A204.1 (cell line): ENCODE data around the gene USP48.

Experiments
- FAIRE-seq: peaks from 2 replicates; lab custom pipeline; 2012; peaks lifted over from hg19 to GRCh38; lab: Jason Lieb, UNC

Gene USP48

GRCh38 chr1:21741206-21741605, 41.7 kb downstream of the USP48 start:
- no peak for FAIRE-seq

DNA sequence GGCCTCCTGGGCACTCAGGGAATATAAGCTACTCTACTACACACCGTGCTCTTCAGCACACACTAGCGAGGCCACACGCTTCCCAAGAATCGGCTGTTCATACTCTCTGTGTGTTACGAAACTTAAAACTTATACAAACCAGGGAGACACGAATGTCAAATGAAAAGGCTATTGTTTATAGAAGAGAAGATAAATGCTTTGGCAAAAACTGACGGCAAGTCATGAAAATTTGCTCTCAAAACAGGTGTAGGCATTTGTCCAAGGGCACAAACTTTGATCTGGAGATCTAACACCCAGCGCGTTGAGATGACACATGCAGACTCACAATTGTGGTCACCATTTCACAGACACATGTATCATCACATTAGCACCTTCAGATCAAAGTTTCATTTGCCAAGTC, 46.1 kb downstream of the USP48 start:
- FAIRE-seq, result no peak

GRCh38 chr1:21736011-21736410, 46.9 kb downstream of the USP48 start:
- FAIRE-seq, result no peak

DNA sequence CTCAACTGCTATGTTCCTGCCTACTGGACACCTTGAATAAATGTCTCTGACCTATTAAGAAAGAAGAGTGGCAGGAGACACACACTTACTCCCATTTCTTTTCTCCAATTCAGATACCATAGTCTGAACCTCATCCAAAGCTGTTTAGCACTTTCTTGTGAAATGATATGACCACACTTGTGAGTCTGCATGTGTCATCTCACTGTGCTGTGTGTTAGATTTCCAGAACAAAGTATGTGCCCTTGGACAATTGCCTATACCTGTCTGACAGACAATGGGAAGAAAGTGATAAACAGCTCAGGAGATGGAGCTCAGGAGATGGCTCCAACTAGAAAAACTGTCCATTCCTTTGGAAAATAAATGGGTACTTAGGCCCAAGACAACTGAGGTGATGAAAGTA, 48.4 kb downstream of the USP48 start:
- no peak for FAIRE-seq

DNA sequence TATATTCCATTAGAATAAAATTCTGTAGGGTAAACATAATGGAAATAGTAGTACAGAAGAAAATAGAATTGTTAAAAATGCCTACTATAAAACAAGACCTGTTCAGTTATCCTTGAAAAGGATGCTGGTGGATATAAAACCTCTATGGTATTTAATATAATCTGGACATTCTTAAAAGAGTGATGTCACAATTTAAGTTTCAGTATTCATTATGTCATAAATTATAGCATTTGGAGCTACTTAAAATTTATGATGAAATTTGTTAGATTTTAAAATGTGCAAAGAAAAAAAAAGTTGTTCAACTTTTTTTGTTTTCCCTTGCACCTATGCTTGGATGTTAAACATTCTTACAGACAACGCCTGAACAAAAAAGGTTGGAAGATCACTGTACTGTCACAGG, 50.3 kb downstream of the USP48 start:
- FAIRE-seq, result no peak

DNA sequence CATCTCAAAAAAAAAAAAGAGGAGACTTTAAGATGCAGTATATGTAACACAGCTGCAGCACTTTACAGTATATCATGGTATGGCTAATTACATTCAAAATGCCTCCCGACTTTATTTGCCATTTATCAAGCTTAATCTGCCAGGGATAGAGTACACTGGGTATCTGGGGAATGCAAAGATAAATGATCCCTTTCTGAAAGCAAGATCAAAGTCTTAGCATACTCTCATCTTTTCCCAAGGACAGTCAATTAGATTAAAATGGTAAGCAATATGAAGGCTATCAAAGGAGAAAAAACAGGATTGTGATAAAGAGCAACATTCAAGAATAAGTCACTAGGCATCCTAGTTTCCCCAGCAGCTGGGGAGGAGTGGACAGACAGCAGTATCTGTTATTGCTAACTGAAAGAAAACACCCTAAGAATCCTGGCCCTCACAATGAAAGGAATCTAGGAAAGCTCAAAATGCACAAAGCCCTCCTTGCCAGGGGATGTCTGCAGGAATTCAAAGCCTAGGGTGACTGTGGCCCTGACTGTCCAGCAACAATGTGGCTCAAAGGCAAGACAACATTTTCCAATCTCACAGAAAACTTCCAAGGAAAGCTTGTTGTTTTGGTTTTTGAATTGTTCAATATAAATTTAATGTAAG, 57.1 kb downstream of the USP48 start:
- FAIRE-seq, result no peak

DNA sequence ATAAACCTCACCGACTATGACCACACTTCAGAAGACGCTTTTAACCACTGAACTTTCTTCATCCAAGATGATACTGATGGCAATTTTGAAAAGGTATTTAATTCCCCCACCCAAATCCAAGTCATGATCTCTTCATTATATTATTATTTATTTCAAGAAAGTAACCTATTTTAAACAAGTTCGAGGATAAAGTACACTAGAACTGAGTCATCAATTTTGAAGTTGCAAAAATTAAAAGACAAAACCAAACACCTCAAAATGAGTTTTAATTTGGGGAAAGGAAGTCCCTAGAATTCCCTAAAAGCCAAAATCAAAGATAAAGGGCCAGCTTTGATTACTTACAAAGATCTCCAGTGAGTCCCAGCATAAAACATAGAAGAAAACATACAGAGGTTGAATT, 58.4 kb downstream of the USP48 start:
- FAIRE-seq, result peak; percentile 3

- no peak for FAIRE-seq
Observed at GRCh38 chr1:21724098-21724497, 58.9 kb downstream of the USP48 start.

DNA sequence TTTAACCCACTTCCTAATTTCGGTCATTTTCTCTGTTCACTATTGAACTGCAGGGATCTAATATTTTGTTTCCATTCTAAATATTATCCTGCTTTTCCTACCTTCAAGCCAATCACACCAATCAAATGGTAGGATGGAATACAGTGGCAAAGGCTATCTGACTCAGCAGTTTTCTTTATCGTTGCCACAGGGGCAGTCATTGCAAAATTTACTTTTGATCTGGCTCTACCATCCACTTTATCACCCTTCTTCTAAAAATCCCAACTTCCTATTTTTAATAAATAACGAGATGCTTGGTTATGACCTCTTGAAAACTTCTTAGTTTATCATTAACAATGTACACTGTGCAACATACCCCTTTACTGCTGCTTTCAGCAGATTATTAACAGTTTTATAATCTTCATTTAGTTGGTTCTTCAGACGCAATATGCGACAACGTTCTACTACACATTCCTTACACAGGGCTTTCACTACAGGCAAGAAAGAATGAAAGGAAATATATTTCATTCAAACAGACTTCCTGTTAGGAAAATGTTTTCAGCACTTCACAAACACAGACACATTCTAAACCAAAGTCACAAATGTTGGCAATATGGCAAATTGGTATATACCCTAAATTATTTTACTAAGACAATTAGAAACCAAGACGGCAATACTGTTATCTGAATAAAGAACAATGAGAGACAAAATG, 61.5 kb downstream of the USP48 start:
- no peak for FAIRE-seq

GRCh38 chr1:21716169-21716568, 66.8 kb downstream of the USP48 start:
- FAIRE-seq, result no peak

- no peak for FAIRE-seq
Observed at GRCh38 chr1:21707891-21708290, 75.1 kb downstream of the USP48 start.

- FAIRE-seq, result no peak
Observed at GRCh38 chr1:21707086-21707840, 75.7 kb downstream of the USP48 start.

DNA sequence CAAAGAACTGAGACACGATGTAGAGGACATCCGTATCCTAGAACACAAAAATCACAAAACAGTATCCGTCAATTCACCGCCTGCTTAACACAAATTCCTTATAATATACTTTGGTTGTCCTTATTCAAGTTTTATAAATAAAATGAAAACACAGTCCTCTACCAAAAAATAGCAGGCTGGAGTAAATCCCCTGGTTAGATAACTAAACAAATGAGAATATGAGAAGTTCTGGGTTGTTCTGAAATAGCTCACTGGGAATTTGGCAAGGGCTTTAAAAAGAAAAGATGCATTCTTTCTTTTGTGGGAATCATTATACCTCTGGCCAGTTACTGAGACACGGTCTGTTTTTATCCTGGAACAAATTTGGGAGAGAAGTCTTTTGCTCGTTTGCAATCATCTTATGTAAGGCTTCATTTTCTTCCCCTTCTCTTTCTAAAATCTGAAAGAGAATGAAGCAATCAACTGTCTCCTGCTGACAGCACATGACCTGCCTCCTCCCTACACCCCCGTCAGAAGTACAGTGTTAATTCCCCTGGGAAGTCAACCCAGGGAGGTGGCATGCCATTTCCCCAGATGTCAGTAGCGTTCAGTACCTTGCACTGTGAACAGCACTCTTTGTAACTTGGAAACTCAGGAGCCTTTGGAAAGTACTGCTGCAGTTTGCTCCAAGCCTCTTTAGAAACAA, 76.7 kb downstream of the USP48 start:
- FAIRE-seq, result no peak

DNA sequence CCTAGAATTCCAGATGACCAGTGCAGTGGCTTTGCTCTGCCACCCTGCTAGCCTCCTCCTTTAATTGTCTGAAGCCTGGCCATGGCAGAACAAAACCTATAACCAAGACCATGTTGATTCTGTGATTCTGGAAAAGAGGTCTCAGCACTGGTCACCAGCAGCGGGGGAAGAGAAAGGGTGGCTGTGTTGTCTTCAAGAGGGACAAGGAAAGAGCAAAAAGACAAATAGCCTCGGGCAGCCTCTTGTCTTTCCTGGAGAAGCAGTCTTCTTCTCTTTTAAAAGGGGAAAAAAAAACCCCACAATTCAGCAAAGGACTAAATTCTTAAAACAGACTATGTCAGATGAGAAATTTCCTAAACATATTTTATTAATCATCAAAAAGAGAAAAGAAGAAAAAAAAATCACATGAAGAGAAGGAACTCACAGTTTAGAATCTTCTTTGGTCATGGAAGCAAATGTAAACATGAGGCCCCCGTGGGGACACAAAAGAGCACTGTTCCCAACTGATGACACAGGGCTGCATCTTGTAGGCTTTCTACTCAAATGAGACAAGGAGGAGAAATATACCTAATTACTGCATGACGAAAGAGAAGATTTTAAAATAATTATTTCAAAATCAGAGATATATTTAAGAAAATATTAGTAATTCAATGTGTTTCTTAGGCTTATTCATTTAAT, 77.5 kb downstream of the USP48 start:
- no peak for FAIRE-seq

- FAIRE-seq, result no peak
Observed at GRCh38 chr1:21704145-21704544, 78.8 kb downstream of the USP48 start.

GRCh38 chr1:21703318-21703963, 79.5 kb downstream of the USP48 start:
- FAIRE-seq, result no peak

DNA sequence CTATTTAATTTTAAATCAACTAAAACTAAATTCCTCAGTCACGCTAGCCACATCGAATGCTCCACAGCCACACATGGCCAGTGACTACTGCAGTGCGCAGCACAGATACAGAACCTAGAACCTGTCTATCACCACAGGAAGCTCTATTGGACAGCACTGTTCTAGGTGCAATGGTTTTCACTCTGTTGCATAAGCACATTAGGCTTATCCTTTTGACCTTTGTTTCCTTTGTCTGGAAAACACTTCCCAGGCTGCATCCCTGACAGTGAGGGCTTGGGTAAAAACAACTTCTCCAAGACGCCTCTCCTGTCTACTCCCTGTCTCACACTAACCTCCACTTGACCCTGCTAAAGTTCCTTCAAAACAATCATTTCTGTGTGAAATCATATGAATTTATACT, 80.2 kb downstream of the USP48 start:
- no peak for FAIRE-seq

- FAIRE-seq, result no peak
Observed at GRCh38 chr1:21701401-21701800, 81.5 kb downstream of the USP48 start.

DNA sequence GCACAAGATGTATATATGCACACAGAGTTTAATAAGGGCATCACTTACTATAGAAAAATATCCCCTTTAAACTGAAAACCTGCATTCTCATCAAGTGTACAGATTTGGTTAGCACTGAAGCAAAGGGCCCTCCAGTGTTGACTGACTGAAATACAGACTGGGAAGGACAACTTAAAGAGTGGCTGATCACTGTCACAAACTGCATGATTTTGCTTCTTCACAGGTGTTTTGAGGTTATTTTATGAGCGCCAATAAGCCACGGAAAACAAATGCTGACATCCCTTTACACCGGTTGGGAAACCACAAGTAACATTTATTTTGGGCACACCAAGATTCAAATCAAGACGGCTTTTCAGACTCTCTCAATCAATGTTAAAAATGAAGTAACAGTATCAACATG, 82.9 kb downstream of the USP48 start:
- no peak for FAIRE-seq

- FAIRE-seq, result no peak
Observed at GRCh38 chr1:21696931-21697330, 86.0 kb downstream of the USP48 start.

DNA sequence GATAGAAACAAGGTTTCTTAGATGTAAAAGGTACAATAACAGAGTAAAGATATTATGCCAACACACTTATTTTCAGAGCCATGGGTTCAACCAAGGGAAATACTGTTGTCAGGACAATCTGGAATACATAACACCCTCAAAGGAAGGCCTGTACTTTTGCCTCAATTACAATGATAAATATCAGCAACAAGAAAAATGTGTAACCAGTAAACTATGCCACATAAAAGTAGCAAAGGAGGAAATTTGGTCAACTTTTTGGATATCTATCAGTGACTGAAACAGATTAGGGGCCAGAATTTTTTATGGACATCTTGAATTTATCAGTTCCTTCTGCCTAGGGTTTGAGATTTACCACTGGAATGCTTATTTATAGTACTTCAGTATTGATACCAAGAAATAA, 89.2 kb downstream of the USP48 start:
- FAIRE-seq, result no peak

GRCh38 chr1:21691739-21692138, 91.2 kb downstream of the USP48 start:
- FAIRE-seq, result no peak
